Stimulated activated memory B cell treated with anti-CD40 and anti-IgM and Interleukin-4, amounts not matched to agents 10 μg/mL and 1 μg/mL and 100 μg/mL, for 72 hours (primary cell): ENCODE results near the gene CALD1.

ENCODE experiments used
- ATAC-seq: fragments of 150-1000 bp; cut with Tn5 transposase; 2 replicates; pipeline ENCODE4 v1.10.0; 2021
- H3K27ac Mint-ChIP-seq: one replicate; pipeline ENCODE4 v1.8.0; 2022; ENCODE audit warnings: mild to moderate bottlenecking, mixed read lengths
- H3K27me3 Mint-ChIP-seq: one replicate; pipeline ENCODE4 v1.8.0; 2022; ENCODE audit warnings: mixed read lengths
- H3K36me3 Mint-ChIP-seq: one replicate; pipeline ENCODE4 v1.8.0; 2022; ENCODE audit warnings: mixed read lengths
- H3K4me1 Mint-ChIP-seq: one replicate; pipeline ENCODE4 v1.8.0; 2022; ENCODE audit warnings: mixed read lengths
- H3K4me3 Mint-ChIP-seq: one replicate; pipeline ENCODE4 v1.8.0; 2022; ENCODE audit warnings: mild to moderate bottlenecking, moderate library complexity, mixed read lengths
- H3K9me3 Mint-ChIP-seq: one replicate; pipeline ENCODE4 v1.8.0; 2022; ENCODE audit warnings: mixed read lengths

The CALD1 gene

DNA sequence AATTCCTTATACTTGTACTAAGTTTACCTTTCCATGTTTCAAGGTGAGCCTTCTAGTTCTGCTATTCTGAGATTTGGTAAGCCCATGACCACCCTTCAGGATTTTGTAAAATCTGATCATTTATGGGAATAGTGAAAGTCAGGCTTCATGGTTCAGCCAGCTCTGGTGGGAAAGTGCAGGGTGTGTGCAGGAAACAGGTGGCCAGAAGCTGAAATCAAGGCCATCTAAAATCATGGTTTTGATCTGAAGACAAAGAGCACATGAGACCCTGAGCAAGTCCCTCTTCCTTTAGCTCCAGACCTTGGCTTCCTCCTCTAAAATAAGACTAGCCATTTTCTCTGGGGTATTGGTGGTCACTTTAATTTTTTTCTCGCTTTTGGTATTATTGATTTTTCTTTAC is 91.3 kb downstream of the CALD1 start:
- no peak for ATAC-seq
- no peaks in the 10 kb centered on the region for H3K9me3 Mint-ChIP-seq

GRCh38 chr7:134873253-134873652 is 93.8 kb downstream of the CALD1 start:
- no peaks in the 10 kb centered on the region for H3K4me1 Mint-ChIP-seq
- peaks cover 27% of the 10 kb centered on the region for H3K27me3 Mint-ChIP-seq
- H3K36me3 Mint-ChIP-seq: no peaks in the 10 kb centered on the region
- no peak overlapping the region for H3K27ac Mint-ChIP-seq
- no peak for ATAC-seq
- H3K9me3 Mint-ChIP-seq: no peaks in the 10 kb centered on the region
- H3K4me3 Mint-ChIP-seq: no peak overlapping the region

More for the DNA sequence above, 91.3 kb downstream of the CALD1 start:
- H3K36me3 Mint-ChIP-seq: no peaks in the 10 kb centered on the region
- H3K27ac Mint-ChIP-seq: no peak overlapping the region
- peaks cover 19% of the 10 kb centered on the region for H3K27me3 Mint-ChIP-seq
- no peak overlapping the region for H3K4me3 Mint-ChIP-seq
- H3K4me1 Mint-ChIP-seq: no peaks in the 10 kb centered on the region

DNA sequence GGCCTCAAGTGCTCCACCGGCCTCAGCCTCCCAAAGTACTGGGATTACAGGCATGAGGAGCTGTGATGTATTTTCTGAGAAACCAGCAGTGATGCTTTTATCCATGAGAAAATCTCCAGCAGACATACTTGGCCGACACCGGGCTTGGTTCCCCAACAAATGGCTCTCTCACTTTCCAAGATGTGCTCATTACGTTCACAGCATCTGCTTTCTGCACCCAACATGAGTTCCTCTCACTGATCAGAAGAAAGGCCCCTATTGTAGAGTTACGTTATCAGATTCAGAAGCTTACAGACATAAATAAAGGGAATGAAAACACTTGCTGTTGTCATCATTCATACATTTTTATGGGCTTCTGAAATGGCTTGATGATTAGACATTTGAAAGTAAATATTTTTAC is 95.0 kb downstream of the CALD1 start:
- no peak for ATAC-seq
- Mint-ChIP-seq H3K27me3 (peaks cover 27% of the 10 kb centered on the region), H3K27ac (no peak overlapping the region), H3K9me3 (no peaks in the 10 kb centered on the region), H3K4me3 (no peak overlapping the region), H3K36me3 (no peaks in the 10 kb centered on the region), H3K4me1 (no peaks in the 10 kb centered on the region)

- Mint-ChIP-seq H3K4me1 (no peaks in the 10 kb centered on the region), H3K36me3 (no peaks in the 10 kb centered on the region), H3K27me3 (peaks cover 27% of the 10 kb centered on the region), H3K27ac (no peak overlapping the region), H3K4me3 (no peak overlapping the region), H3K9me3 (no peaks in the 10 kb centered on the region)
- no peak for ATAC-seq
Observed at GRCh38 chr7:134875867-134876266, 96.4 kb downstream of the CALD1 start.

DNA sequence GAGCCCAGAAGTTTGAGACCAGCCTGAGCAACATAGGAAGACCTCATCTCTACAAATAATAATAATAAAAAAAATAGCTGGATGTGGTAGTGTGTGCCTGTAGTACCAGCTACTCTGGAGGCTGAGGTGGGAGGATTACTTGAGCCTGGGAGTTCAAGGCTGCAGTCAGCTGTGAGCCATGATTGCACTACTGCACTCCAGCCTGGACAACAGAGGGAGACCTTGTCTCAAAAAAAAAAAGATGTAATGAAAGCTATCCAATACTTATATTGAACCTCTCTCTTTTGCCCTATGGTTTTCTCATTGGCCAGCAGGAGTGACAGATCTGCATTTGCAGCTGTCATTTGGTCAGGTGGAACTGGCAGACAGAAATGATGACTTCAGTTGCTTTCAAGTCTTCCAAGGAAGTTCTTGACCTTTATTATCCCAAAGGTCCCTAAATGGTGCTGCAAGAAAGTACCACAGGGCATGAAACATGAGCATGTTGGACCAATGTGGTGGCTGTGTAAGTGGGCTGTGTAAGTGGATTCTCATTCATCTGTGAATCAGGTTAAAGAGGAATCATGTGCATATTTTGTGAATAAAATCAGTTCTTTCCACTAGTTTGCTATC is 99.4 kb downstream of the CALD1 start:
- no peaks in the 10 kb centered on the region for H3K9me3 Mint-ChIP-seq
- no peaks in the 10 kb centered on the region for H3K4me1 Mint-ChIP-seq
- no peak overlapping the region for H3K4me3 Mint-ChIP-seq
- no peaks in the 10 kb centered on the region for H3K36me3 Mint-ChIP-seq
- no peak for ATAC-seq
- peaks cover 9% of the 10 kb centered on the region for H3K27me3 Mint-ChIP-seq
- no peak overlapping the region for H3K27ac Mint-ChIP-seq

GRCh38 chr7:134879815-134880475 is 100.5 kb downstream of the CALD1 start:
- Mint-ChIP-seq H3K4me3 (no peak overlapping the region), H3K4me1 (no peaks in the 10 kb centered on the region), H3K36me3 (no peaks in the 10 kb centered on the region), H3K9me3 (no peaks in the 10 kb centered on the region), H3K27me3 (peaks cover 9% of the 10 kb centered on the region), H3K27ac (no peak overlapping the region)
- no peak for ATAC-seq

DNA sequence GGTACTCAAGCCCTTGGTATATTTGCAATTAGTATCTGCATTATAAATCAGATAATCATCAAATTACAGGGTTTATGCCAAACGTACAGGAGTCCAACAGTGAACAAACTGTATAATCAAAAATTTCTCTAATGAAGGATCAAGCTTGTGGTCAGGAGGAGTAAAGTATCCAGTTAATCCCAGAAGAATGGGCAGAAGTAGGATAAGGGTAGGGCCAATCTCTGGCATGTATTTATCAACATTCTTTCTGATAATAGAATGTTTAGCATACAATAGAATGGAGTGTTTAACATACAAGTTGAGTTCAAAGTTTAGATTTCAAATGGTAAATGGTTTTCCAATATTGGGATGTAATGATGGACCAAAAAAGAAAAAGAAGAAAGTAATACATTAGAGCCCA is 103.0 kb downstream of the CALD1 start:
- Mint-ChIP-seq H3K36me3 (no peaks in the 10 kb centered on the region), H3K27ac (no peak overlapping the region), H3K4me1 (no peaks in the 10 kb centered on the region), H3K27me3 (no peaks in the 10 kb centered on the region), H3K9me3 (no peaks in the 10 kb centered on the region), H3K4me3 (no peak overlapping the region)
- no peak for ATAC-seq

DNA sequence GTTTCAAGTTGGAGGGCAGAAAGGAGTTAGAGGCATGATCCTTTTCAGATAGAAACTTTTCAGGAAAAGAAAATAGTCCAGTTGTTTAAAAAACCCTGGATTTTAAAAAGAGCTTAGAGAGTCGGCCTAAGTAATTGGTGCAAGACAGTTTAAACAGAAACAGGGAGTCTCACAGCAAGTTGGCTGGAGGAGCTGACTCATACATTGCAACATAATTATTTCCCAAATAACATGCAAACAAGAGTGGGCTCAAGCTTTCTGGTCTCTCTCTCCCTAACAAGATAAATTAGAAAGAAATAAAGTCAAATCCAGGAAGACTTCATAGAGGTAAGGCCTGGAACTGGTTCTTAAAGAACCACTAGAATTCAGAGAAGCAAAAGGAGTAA is 106.5 kb downstream of the CALD1 start:
- ATAC-seq: no peak
- no peak overlapping the region for H3K4me3 Mint-ChIP-seq
- H3K27me3 Mint-ChIP-seq: no peaks in the 10 kb centered on the region
- no peaks in the 10 kb centered on the region for H3K36me3 Mint-ChIP-seq
- H3K9me3 Mint-ChIP-seq: no peaks in the 10 kb centered on the region
- H3K4me1 Mint-ChIP-seq: no peaks in the 10 kb centered on the region
- H3K27ac Mint-ChIP-seq: no peak overlapping the region

DNA sequence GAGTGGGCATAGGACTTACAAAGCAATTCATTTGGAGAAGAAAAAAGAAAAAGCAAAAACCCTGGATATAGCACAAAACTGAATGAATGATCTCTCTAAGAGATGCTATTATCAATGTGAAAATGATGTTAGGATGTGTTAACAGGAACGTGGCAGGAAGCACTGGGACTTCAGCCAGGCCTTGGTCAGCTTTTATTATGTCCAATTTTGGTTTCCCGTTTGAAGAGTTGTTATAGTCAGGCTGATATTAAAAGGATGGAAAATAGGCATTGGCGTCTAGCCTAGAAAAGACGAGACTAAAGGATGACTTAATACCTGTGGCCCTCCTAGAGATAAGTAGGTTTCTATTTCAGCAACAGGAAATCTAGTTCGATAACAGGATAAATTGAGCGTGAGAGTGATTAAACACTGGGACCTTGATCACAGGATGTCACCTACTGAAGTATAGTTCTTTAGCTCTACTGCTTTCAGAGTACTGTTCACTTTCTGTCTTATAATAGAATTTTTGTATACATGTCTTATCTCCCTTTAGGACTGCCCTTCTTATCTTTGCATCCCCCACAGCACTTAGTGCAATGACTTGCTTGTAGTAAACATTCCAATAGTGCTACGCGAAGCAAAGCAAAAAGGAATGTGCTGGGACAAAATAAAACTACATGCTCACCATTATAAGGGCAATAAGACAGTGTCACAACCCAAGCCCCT is 107.1 kb downstream of the CALD1 start:
- H3K9me3 Mint-ChIP-seq: no peaks in the 10 kb centered on the region
- H3K27me3 Mint-ChIP-seq: no peaks in the 10 kb centered on the region
- ATAC-seq: no peak
- no peak overlapping the region for H3K4me3 Mint-ChIP-seq
- no peaks in the 10 kb centered on the region for H3K36me3 Mint-ChIP-seq
- H3K4me1 Mint-ChIP-seq: no peaks in the 10 kb centered on the region
- H3K27ac Mint-ChIP-seq: no peak overlapping the region

- Mint-ChIP-seq H3K9me3 (no peaks in the 10 kb centered on the region), H3K4me3 (no peak overlapping the region), H3K36me3 (no peaks in the 10 kb centered on the region), H3K27me3 (peaks cover 2% of the 10 kb centered on the region), H3K27ac (no peak overlapping the region), H3K4me1 (no peaks in the 10 kb centered on the region)
- ATAC-seq: no peak
Observed at GRCh38 chr7:134887523-134887922, 108.1 kb downstream of the CALD1 start.

DNA sequence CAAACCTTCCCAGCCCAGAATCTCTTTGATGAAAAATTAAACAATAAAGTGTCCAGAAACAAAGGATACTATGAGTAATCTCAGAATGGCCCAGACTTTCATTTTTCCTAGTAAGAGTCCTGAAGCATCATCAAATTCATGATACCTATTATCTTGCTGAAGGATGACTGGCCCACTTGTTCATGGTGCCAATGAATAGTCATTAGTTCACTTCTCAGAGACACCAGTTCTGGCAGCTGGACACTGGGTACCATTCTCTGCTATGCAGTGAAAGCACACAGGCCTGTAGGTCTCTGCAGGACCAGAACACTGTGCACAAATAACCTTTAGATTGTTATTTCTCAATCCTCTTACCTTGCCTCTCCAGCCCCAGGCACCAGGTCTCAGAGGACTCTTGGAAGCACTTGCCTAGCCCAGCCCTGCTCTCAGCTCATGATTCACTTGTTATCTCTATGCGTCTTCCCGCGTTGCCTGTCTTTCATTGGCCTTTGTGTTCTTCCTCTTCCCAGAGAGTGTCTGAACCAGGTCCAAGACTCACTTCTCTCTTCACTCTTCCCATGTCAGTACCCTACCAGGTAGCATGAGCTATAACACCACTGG is 108.8 kb downstream of the CALD1 start:
- Mint-ChIP-seq H3K9me3 (no peaks in the 10 kb centered on the region), H3K4me1 (no peaks in the 10 kb centered on the region), H3K27me3 (peaks cover 10% of the 10 kb centered on the region), H3K4me3 (no peak overlapping the region), H3K27ac (no peak overlapping the region), H3K36me3 (no peaks in the 10 kb centered on the region)
- ATAC-seq: no peak

DNA sequence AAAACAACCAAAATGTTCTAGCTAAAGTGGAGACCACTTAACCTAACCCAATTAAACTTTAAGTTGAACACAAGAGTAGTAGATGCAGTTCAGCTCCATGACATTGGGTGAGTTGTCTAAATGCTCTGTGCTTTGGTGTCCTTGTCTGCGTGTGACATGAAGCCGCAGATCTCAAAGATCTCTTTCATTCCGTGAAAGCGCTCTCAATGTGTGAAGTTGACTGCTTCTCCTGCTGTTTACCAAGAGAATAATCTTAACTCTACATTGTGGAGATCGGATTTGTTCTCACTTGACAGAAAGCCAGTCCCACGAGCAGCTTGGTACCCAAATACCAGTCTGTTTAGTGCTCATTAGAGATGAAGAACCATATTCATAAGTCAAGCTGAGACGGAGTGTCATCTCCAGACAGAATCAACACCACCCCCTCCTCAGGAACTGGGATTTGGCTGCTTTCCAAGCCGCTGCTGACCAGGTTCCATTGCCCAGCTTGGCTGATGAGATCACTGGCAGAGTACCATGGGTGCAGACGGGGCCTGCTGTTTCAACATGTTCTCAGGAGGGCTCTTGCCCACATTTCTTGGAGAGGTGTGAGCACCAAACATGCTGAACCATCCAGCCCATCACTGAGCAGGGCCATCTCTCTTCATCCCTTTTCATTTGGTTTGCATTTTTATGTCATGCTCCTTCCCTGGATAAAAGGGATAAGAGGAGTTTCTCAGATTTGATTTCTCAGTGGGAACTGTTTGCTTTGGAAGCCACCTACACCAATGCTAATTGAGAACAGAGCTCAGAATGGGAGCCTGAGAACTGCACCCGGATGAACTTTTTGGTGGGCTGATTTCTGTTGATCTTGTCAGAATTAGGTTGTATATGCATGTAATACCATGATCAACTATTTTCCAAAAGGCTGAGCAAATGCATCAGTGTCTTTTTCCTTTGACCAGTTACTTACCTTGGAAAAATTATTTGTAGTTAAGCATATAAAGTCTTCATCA is 111.1 kb downstream of the CALD1 start:
- Mint-ChIP-seq H3K9me3 (no peaks in the 10 kb centered on the region), H3K4me3 (no peak overlapping the region), H3K27me3 (peaks cover 16% of the 10 kb centered on the region)

GRCh38 chr7:134891262-134891695 is 111.8 kb downstream of the CALD1 start:
- Mint-ChIP-seq H3K4me1 (no peaks in the 10 kb centered on the region), H3K36me3 (no peaks in the 10 kb centered on the region), H3K4me3 (peak overlapping the region; percentile 32), H3K27ac (no peak overlapping the region), H3K9me3 (peaks cover 4% of the 10 kb centered on the region), H3K27me3 (peaks cover 16% of the 10 kb centered on the region)
- peak; percentile 31 for ATAC-seq

More for the DNA sequence above, 111.1 kb downstream of the CALD1 start:
- Mint-ChIP-seq H3K4me1 (no peaks in the 10 kb centered on the region), H3K36me3 (no peaks in the 10 kb centered on the region), H3K27ac (no peak overlapping the region)
- ATAC-seq: no peak

- no peak for ATAC-seq
- Mint-ChIP-seq H3K9me3 (peaks cover 7% of the 10 kb centered on the region), H3K36me3 (no peaks in the 10 kb centered on the region), H3K4me1 (no peaks in the 10 kb centered on the region), H3K27ac (no peak overlapping the region), H3K4me3 (no peak overlapping the region), H3K27me3 (peaks cover 16% of the 10 kb centered on the region)
Observed at GRCh38 chr7:134891696-134892678, 112.6 kb downstream of the CALD1 start.
